Measurements from ENCODE around the gene FRMD6. TPM values are rescaled to one million over a fixed set of nuclear protein-coding genes. Genes with fewer than 3 reads are reported as not detected.

Gene FRMD6
- total and polyA plus RNA-seq, 2 experiments from 2014 or later, result 5.4 to 18.7 TPM

DNA sequence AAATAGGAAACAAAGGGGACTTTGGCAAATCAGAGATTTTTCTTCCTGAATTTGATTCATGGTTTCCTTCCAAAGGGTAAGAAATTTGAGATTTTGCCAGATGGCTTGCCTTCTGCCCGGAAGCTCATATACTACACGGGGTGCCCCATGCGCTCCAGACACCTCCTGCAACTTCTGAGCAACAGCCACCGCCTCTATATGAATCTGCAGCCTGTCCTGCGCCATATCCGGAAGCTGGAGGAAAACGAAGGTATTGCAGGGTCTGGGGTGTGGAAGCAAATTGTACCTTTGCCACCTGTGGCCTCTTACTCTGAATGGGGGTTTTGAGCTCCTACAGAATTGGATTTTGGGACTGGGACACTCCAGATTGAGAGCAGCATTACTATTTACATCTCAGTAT, 63.5 kb downstream of the FRMD6 start (continued):
- TF ChIP-seq, protein P1, sequence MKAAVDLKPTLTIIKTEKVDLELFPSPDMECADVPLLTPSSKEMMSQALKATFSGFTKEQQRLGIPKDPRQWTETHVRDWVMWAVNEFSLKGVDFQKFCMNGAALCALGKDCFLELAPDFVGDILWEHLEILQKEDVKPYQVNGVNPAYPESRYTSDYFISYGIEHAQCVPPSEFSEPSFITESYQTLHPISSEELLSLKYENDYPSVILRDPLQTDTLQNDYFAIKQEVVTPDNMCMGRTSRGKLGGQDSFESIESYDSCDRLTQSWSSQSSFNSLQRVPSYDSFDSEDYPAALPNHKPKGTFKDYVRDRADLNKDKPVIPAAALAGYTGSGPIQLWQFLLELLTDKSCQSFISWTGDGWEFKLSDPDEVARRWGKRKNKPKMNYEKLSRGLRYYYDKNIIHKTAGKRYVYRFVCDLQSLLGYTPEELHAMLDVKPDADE (IDR thresholded peaks at IDR 0.05), result no peak
- TF ChIP-seq STAT1 (IDR thresholded peaks at IDR 0.05; ENCODE audit: unreplicated experiment) (no peak), EZH2 (IDR thresholded peaks at IDR 0.05; ENCODE audit: low read depth, unreplicated experiment) (no peak), CREB1 (CRISPR knock-in tag; IDR thresholded peaks at IDR 0.05; ENCODE audit: low read depth) (no peak), NANOG (IDR thresholded peaks at IDR 0.05; ENCODE audit: borderline replicate concordance) (no peak)

DNA sequence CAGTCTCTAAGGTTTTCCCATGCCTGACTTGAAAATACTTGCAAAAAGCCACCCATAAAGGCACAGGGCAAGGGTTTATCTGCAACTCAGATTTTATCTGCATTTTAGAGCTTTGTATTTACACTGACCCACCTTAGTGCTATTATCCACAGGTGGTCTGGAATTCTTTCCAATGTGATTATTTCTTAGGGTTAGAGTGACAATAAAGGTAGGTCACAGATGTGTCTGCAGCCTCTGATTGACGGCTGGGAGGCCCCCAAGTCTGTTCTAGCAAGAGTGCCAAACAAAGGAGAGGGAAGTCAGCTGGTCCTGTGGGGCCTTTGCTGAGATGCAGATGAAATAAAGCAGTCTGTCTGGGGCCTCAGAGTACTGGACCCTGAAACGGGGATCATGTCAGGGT, 64.0 kb downstream of the FRMD6 start:
- H3K4me3 ChIP-seq, result no peak overlapping the region
- no peak overlapping the region for H3K27ac Mint-ChIP-seq
- H3K9me2 ChIP-seq (ENCODE audit: insufficient read depth), result no peaks in the 10 kb centered on the region
- no peak overlapping the region; the same call in 1 of the 2 replicates for H3K4me2 ChIP-seq
- no peaks in the 10 kb centered on the region for H3K9me3 Mint-ChIP-seq
- H3K4me3 Mint-ChIP-seq, result no peak overlapping the region
- H3K79me2 ChIP-seq (replicated peaks; ENCODE audit: insufficient read depth), result no peaks in the 10 kb centered on the region
- H4K20me1 ChIP-seq (replicated peaks; ENCODE audit: insufficient read depth), result no peaks in the 10 kb centered on the region
- H3F3A ChIP-seq (replicated peaks; ENCODE audit: low read depth), result no peaks in the 10 kb centered on the region
- H3K36me3 Mint-ChIP-seq (ENCODE audit: low read depth), result peaks cover 9% of the 10 kb centered on the region; the same call in 2 of the 3 replicates
- peaks cover 41% of the 10 kb centered on the region for H3K4me1 ChIP-seq (ENCODE audit: insufficient read depth)
- H3K27ac ChIP-seq (ENCODE audit: low read depth), result 0 out of 2 replicates have a peak overlapping the region, but pooled peaks have one; percentile 46
- H3K27me3 ChIP-seq (ENCODE audit: insufficient read depth), result no peaks in the 10 kb centered on the region
- H3K4me1 Mint-ChIP-seq, result peaks cover 34% of the 10 kb centered on the region
- no peak overlapping the region for H2AFZ ChIP-seq
- ATAC-seq, result peak; percentile 60
- DNase-seq (ENCODE audit: low spot score), result no peak
- H3K36me3 ChIP-seq (ENCODE audit: insufficient read depth), result no peaks in the 10 kb centered on the region
- no peak for TF ChIP-seq POLR2AphosphoS5 (IDR thresholded peaks at IDR 0.05; ENCODE audit: low read depth)
- no peak for TF ChIP-seq EZH2 (IDR thresholded peaks at IDR 0.05; ENCODE audit: low read depth, unreplicated experiment)
- TF ChIP-seq, protein P1 (IDR thresholded peaks at IDR 0.05), result no peak
- no peak for TF ChIP-seq NANOG (IDR thresholded peaks at IDR 0.05; ENCODE audit: borderline replicate concordance)
- TF ChIP-seq, protein P2, sequence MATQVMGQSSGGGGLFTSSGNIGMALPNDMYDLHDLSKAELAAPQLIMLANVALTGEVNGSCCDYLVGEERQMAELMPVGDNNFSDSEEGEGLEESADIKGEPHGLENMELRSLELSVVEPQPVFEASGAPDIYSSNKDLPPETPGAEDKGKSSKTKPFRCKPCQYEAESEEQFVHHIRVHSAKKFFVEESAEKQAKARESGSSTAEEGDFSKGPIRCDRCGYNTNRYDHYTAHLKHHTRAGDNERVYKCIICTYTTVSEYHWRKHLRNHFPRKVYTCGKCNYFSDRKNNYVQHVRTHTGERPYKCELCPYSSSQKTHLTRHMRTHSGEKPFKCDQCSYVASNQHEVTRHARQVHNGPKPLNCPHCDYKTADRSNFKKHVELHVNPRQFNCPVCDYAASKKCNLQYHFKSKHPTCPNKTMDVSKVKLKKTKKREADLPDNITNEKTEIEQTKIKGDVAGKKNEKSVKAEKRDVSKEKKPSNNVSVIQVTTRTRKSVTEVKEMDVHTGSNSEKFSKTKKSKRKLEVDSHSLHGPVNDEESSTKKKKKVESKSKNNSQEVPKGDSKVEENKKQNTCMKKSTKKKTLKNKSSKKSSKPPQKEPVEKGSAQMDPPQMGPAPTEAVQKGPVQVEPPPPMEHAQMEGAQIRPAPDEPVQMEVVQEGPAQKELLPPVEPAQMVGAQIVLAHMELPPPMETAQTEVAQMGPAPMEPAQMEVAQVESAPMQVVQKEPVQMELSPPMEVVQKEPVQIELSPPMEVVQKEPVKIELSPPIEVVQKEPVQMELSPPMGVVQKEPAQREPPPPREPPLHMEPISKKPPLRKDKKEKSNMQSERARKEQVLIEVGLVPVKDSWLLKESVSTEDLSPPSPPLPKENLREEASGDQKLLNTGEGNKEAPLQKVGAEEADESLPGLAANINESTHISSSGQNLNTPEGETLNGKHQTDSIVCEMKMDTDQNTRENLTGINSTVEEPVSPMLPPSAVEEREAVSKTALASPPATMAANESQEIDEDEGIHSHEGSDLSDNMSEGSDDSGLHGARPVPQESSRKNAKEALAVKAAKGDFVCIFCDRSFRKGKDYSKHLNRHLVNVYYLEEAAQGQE (IDR thresholded peaks at IDR 0.05; ENCODE audit: unreplicated experiment), result no peak
- no peak for TF ChIP-seq EZH2phosphoT487 (IDR thresholded peaks at IDR 0.05; ENCODE audit: unreplicated experiment)
- TF ChIP-seq ZNF114 (CRISPR knock-in tag; IDR thresholded peaks at IDR 0.05), result no peak
- TF ChIP-seq JUNB (IDR thresholded peaks at IDR 0.05; ENCODE audit: unreplicated experiment), result no peak
- no peak for TF ChIP-seq STAT1 (IDR thresholded peaks at IDR 0.05; ENCODE audit: unreplicated experiment)
- H3K27me3 Mint-ChIP-seq (ENCODE audit: insufficient read depth, low read depth, poor library complexity), result peaks cover 4% of the 10 kb centered on the region
